GM18861 (cell line): ENCODE data around the gene RSPRY1.

Source experiments
- ATAC-seq: cut with Tn5 transposase; IDR thresholded peaks from one replicate; pipeline ENCODE4 v1.9.1; 2021; ENCODE audit not compliant: unreplicated experiment

Gene RSPRY1

GRCh38 chr16:57289391-57290257, 103.5 kb downstream of the RSPRY1 start:
- no peak for ATAC-seq
